HCT116 (cell line): ENCODE results near the gene CACNA1F.

Source experiments
- CTCF ChIP-seq, 3 experiments: fragments of 200-600 bp in 1 of 3; sonication (generic) in 1 of 3; IDR thresholded peaks in 2 of 3; conservative IDR thresholded peaks in 1 of 3; 2 replicates each; pipeline ENCODE4 v1.5.1; 2012 to 2017; ENCODE audit warnings: low read depth in 2 of 3, low read length in 2 of 3, antibody characterized with exemption in 1 of 3, borderline replicate concordance in 1 of 3, control low read depth in 1 of 3, mild to moderate bottlenecking in 1 of 3, mixed read lengths in 1 of 3, mixed run types in 1 of 3, moderate library complexity in 1 of 3; ENCODE audit not compliant: insufficient read depth in 1 of 3
- EZH2 ChIP-seq: fragments of 200-600 bp; sonication (generic); IDR thresholded peaks from 2 replicates; pipeline ENCODE4 v1.6.1; 2017; ENCODE audit warnings: antibody characterized with exemption, mixed run types
- SIN3A ChIP-seq: IDR thresholded peaks from 2 replicates; pipeline ENCODE4 v1.6.1; 2012; ENCODE audit warnings: low read depth
- SP1 ChIP-seq: IDR thresholded peaks from 2 replicates; pipeline ENCODE4 v1.6.1; 2012; ENCODE audit warnings: low read depth

DNA sequence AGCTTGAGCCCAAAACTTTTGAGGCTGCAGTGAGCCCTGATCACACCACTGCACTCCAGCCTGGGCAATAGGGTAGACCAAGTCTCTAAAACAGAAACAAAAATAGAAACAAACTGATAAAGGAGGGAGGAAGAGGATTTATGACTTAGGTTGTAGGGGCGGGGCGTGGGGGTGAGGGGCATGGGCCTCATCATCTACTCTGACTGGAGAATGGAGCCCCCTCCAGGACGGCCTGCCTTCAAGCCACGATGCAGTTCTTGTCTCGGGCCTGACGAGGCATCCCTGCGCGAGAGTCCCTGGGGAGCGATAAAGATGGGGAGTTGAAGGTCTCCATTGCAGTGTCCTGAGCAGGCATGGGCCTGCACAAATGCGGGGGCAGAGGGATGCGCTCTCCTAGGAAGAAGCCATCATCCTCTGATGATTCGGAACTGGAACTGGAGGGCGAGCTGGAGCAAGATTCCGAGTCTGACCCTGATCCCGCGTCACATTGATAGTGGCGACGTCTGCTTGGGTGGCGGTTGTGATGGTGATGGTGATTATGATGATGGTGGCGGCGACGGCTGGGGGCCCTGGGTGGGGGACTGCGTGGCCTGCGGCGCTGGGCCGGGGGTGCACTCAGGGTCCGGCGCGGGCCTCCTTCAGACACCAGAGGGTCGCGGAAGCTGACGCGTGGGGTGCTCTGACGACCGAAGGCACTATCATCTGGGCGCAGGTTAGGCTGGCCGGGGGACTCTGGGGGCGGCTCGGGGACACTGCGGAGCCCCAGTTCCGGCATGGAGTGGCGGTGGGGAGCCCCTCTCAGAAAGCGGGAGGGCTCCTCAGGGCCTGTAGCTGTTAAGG is 57.5 kb downstream of the CACNA1F start:
- no peak for TF ChIP-seq SP1
- no peak for TF ChIP-seq SIN3A
- no peak for TF ChIP-seq CTCF (IDR thresholded peaks at IDR 0.05 in 2 of 3, conservative IDR thresholded peaks at IDR 0.05 in 1 of 3; ENCODE audit: borderline replicate concordance in 1 of 3, insufficient read depth in 1 of 3, low read depth in 2 of 3, low read length in 2 of 3)
- TF ChIP-seq EZH2 = no peak
